ENCODE measurements around the gene FBXO45. TPM values are rescaled to one million over a fixed set of nuclear protein-coding genes. Genes with fewer than 3 reads are reported as not detected.
"Not testable (repeated sequence)": the region's sequence is repeated elsewhere in the genome, so short reads cannot be mapped to it uniquely, and the experiment has no call there.

FBXO45 gene
- total RNA-seq, 1 donor from 2014 or later, result 7.9 TPM

DNA sequence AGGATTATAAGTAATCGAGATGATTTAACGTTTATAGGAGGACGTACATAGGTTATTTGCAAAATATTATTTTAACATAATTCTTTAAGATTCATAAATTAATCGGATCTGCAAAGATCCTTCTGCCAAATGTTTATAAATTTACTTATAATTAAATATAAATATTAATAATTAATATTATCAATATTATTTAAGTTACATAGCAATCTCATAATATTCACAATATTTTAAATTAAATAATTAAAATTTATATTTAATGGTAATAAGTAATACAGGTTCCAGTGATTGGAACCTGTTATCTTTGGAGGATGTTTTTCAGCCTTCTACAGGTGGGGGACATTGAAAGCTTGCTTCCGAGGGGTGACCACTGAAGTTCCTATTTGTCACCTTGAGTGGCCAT lies 16.2 kb upstream of the FBXO45 start:
- DNase-seq (no peak), ATAC-seq (ENCODE audit: poor library complexity) (no peak)
- intact Hi-C loops (cut with DNase I), result no loop called here

DNA sequence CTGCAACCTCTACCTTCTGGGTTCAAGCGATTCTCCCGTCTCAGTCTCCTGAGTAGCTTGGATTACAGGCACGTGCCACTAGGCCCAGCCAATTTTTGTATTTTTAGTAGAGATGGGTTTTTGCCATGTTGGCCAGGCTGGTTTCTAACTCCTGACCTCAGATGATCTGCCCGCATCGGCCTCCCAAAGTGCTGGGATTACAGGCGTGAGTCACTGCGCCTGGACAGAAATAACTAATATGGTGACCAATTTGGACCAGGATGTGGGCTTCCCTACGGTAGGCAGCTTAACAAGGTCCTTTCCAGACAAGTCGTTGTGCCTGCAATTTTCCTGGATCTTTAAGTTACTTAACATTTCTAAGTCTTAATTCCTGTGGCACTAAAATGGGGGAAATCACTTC lies 14.9 kb upstream of the FBXO45 start:
- no peak for DNase-seq
- intact Hi-C loops (cut with DNase I), result no loop called here
- no peak for ATAC-seq (ENCODE audit: poor library complexity)

DNA sequence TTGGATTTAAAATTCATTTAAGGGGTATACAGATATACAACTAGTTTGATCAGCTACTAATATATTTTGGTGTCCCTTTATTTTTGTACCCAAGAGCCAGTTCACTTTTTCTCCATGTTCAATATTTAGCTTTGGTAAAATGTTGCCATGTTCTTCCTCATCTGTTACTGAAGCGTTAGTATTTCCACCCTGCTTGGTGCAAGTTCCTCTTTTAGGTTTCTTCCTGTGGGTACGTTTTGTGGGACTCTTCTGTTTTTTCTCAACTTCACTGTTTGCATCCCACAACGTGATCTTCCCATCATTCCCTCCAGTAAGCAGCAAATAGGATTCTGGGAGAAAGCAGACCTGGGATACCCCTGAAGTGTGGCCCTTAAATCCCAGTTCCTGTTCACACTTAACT lies 14.3 kb upstream of the FBXO45 start:
- intact Hi-C loops (cut with DNase I), result no loop called here
- no peak for ATAC-seq (ENCODE audit: poor library complexity)
- DNase-seq, result no peak

DNA sequence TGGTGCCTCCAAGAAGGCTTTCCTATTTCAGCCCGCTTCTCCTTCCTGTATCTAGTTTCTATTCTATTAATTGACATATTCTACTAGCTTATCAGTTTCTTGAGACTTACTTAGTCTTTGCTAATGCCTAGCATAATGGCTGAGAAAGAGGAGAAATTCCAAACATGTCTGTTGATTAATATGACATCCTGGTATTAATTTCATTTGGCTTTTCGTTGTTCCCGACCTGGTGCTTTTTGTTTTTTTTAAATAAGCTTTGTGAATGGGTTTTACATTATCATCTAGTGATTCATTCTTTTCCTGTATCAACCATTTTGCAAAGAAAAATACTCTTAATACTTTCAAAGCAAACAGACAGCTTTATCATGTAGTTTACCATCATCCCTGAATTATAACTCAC lies 13.2 kb upstream of the FBXO45 start:
- ATAC-seq (ENCODE audit: poor library complexity) (no peak), DNase-seq (no peak)
- intact Hi-C loops (cut with DNase I), result no loop called here

DNA sequence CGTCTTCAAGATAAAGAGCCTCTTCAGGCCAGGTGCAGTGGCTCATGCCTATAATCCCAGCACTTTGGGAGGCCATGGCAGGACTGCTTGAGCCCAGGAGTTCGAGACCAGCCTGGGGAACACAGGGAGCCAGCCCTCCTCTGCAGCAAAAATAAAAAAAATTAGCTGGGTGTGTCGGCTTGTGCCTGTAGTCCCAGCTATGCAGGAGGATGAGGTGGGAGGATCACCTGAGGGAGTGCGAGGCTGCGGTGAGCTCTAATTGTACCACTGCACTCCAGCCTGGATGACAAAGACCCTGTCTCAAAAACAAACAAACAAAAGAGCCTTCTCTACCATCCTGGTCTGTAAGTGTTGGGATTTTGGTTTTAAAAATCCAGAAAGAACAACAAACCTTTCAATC lies 11.2 kb upstream of the FBXO45 start:
- DNase-seq (no peak), ATAC-seq (ENCODE audit: poor library complexity) (no peak)
- intact Hi-C loops (cut with DNase I), result no loop called here

DNA sequence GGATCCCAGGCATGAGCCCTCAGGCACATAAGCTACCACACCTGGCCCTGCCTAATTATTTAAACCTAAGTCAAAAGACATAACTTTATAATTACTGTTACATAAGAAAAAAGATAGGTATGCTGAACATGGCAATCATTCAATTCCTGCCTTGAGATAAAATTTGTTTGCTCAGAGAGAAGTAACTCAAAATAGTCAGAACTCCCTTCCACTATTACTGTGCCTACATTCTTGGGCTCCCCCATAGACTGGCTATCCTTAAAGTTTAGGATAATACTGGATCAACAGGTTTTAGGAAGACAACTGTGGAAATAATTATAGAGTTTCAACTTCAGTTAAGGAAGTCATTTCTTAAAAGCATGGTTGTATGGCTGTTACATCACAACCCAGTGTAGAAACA lies 10.0 kb upstream of the FBXO45 start:
- no peak for DNase-seq
- ATAC-seq (ENCODE audit: poor library complexity), result no peak
- intact Hi-C loops (cut with DNase I), result no loop called here

DNA sequence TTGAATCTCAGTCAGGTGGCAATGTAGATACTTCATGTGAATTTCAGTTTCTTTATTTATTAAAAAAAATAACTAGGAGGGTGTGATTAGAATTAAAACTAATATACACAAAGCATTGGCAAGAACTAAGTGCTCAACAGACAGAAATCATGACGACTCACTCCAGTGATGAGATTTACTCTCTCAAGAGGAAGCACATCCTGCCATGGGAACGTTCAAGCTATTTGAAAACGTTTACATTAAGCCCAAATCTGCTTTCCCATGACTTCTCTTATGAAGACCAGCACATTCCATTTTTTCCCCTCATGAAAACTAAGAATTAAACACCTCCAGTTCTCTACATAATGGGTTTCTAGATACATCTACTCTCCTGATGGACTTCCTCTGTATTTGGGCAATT lies 8.6 kb upstream of the FBXO45 start:
- no peak for ATAC-seq (ENCODE audit: poor library complexity)
- DNase-seq, result no peak
- intact Hi-C loops (cut with DNase I), result no loop called here

DNA sequence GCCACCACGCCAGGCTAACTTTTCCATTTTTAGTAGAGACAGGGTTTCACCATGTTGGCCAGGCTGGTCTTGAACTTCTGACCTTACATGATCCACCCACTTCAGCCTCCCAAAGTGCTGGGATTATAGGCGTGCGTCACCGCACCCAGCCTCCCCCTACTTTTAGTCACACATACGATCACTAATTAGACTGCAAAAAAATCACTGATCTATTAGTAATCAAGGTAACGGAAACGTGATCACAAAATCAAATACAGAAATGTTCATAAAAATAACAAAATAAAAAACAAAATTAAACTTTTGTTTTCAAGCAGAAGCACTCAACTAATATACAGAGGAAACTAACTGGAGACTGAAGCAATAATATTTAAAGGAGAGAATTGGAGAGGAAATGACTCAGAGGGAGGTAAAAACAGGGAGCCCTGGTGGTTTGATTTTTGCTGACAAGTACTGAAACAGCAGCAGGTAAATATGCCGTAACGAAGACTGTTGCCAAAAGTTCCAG lies 4.7 kb upstream of the FBXO45 start:
- intact Hi-C loops (cut with DNase I), result no loop called here
- ATAC-seq (ENCODE audit: poor library complexity) (no peak), DNase-seq (no peak)

DNA sequence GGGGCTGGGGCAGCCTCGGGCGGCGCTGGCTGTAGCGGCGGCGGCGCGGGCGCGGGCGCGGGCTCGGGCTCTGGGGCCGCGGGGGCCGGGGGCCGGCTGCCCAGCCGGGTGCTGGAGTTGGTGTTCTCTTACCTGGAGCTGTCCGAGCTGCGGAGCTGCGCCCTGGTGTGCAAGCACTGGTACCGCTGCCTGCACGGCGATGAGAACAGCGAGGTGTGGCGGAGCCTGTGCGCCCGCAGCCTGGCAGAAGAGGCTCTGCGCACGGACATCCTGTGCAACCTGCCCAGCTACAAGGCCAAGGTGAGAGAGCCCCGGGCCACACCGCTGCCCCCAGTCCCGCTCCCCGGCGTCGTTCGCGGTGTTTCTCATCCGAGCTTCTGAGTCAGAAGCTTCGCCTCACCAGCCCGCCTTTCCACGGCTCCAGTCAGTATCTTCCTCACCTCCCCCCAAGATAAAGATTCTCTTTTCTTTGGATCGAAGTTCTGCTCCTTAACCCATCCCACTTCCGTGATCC lies 600 bp downstream of the FBXO45 start:
- intact Hi-C loops (cut with DNase I), result no loop called here
- DNase-seq (peak; percentile 56), ATAC-seq (ENCODE audit: poor library complexity) (no peak)

DNA sequence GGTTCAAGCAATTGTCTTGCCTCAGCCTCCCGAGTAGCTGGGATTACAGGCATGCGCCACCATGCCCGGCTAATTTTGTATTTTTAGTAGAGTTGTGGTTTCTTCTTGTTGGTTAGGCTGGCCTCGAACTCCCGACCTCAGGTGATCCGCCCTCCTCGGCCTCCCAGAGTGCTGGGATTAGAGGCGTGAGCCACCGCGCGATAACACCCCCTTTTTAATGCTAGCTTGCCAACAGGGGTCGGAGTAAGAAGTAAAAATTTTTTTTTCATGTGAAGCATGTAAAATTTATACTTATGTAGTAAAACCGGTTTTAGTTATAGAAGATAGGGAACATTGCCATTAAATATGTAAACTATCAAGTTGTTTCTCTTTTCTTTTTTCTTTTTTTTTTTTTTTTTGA lies 1.9 kb downstream of the FBXO45 start:
- intact Hi-C loops (cut with DNase I); DNase-seq; ATAC-seq (ENCODE audit: poor library complexity): not testable (repeated sequence)

DNA sequence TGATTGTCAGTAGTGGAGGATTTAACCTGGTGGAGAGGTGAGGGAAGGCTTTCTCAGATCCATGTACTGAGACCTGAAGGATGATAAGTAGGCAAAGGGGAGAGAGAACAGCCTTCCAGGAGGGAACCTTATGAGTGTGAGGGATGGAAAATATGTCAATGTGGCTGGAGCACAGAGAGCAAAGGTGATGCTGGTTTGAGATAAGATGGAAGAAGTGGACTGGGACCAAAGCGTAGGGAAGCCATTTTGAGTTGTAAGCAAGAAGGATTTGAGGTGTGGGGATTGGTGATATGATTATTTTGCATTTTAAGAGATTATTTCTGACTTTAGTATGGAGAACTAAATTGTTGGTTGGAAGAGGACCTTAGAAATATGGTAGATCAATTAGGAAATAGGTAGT lies 3.9 kb downstream of the FBXO45 start:
- DNase-seq (no peak), ATAC-seq (ENCODE audit: poor library complexity) (no peak)
- intact Hi-C loops (cut with DNase I), result no loop called here

DNA sequence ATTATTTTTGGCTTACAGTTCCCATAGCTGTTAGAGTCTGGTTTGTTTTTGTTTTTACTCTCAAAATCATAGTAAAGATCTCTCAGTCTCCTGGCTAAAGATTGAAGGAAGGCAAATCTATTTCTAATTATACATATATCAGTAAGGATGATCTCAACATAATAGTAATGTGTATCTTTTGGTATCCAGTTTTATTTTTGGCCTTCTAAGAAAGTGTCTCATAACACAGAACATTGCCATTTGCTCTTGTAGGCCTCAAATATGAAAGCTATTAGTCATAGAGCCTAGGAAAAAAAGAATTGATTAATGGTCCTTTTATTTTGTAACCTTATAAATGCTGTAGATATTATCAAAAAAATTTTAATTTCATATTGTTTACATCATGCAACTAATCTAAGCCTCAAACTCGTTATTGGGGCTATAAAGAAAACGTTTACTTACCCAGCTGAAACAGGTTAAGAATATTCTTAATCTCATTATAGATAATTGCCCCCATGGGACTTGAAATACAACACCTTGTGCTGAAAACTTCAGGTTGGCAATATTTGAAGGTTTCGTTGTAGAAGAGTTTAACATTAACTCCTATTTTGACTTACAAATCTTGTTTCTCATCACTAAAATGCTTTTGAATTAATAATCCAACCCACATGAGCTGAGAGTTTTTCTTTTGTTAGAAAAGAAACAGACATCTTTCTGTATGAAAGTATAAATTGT lies 16.7 kb downstream of the FBXO45 start:
- DNase-seq (no peak), ATAC-seq (ENCODE audit: poor library complexity) (no peak)
- intact Hi-C loops (cut with DNase I), result no loop called here

DNA sequence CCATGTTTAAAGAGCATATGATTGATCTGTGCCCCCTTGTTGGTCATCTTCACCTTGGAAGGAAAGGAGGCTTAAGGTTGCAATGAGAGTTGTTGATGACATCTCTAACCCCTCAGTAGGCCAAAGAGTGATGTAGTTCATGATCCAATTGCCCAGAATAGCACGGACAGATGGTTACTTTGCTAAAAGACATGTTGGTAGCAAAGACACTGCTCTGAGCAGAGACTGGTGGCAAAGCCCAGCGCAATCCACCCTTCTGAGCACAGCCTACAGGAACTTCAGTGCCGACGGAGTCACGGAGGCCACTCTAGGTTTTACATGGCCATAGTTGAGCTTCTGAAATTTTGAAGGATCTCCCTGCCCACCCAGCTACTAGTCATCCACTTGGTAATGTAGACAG lies 21.8 kb downstream of the FBXO45 start:
- ATAC-seq (ENCODE audit: poor library complexity) (no peak), DNase-seq (no peak)
- intact Hi-C loops (cut with DNase I), result no loop called here

DNA sequence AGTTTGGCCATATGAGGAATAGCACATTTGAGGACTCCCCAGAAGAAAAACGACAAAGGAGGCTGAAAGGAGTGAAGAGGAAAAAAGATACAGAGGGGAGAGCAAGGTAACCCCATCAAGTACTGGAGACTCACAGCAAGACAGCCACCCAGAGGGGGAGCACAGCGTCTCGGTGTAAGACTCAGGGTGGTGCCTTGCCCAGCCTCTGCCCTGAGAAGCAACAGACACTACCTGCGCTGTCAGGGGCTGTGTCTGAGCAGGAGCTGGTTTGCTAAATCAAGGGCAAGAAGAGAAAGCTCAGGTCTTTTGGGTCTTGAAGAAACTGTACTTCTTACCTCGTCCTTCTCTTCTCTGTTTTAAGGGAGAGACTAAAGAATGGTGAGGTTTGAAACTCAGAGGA lies 27.9 kb downstream of the FBXO45 start:
- DNase-seq (no peak), ATAC-seq (ENCODE audit: poor library complexity) (no peak)
- intact Hi-C loops (cut with DNase I), result no loop called here

DNA sequence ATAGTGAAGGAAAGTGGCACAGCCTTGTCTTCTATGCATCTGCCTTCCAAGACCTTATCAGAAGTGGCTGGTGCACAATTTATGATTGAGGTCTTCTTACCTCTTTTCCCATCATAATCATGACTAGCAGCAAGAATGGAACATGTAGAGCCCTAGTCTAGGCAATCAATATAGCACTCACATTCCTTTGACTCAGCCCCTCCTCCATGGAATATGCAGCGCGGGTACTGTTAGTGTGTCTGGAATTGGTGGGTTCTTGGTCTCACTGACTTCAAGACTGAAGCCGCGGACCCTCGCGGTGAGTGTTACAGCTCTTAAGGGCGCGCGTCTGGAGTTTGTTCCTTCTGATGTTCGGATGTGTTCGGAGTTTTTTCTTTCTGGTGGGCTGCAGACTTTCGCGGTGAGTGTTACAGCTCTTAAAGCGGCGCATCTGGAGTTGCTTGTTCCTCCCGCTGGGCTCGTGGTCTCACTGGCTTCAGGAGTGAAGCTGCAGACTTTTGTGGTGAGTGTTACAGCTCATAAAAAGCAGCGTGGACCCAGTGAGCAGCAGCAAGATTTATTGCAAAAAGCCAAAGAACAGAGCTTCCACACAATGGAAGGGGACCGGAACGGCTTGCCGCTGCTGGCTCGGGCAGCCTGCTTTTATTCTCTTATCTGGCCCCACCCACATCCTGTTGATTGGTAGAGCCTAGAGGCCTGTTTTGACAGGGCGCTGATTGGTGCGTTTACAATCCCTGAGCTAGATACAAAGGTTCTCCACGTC lies 29.7 kb downstream of the FBXO45 start:
- intact Hi-C loops (cut with DNase I); ATAC-seq (ENCODE audit: poor library complexity); DNase-seq: not testable (repeated sequence)

DNA sequence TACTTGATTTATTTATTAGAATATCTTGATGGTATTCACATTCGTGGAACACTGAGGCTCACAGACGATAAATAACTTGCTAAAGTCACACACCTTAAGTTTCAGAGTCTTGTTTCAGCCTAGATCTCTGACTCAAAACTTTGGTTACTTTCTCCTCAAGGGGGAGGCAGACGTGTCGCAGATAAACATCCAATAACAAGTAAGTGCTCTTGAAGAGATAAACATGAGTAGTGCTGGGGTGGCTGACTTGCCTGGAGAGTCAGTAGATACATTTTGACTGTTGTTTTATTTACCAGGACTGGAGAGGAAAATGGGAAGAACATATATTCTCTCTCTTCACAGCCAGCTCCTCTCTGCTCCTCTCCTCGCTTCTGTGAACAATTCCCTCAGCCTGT lies 31.3 kb downstream of the FBXO45 start:
- intact Hi-C loops (cut with DNase I), result no loop called here
- DNase-seq (no peak), ATAC-seq (ENCODE audit: poor library complexity) (no peak)

DNA sequence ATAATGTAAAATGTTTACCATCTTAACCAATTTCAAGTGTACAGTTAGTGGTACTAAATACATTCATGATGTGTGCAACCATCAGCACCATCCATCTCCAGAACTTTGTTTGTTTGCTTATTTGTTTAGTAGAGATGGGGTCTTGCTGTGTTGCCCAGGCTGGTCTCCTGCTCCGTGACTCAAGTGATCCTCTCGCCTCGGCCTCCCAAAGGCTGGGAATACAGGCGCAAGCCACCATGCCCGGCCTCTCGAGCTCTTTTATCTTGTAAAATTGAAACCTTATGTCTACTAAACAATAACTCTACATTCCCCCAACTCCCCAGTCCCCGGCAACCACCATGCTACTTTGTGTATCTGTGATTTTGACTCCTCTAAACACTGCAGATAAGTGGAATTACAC lies 31.9 kb downstream of the FBXO45 start:
- intact Hi-C loops (cut with DNase I), result no loop called here
- no peak for ATAC-seq (ENCODE audit: poor library complexity)
- DNase-seq, result no peak

DNA sequence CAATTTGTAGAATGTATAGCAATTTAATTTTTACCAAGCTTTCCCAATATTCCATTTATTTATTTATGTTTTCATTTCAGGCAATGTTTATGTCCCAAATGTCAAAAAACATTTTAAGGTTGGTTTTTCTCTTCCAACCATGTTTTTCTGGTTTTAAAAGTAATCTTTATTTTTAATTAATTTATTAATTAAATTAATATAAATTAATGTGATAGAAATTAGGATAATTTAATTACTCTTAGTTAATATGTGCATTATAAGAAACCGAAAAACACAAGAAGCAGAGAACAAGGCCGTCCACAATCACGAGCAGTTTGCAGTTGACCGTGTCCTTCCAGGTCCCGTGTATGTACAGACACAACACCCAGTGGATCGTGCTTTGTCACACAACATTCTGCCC lies 34.2 kb downstream of the FBXO45 start:
- intact Hi-C loops (cut with DNase I), result no loop called here
- DNase-seq (no peak), ATAC-seq (ENCODE audit: poor library complexity) (no peak)

DNA sequence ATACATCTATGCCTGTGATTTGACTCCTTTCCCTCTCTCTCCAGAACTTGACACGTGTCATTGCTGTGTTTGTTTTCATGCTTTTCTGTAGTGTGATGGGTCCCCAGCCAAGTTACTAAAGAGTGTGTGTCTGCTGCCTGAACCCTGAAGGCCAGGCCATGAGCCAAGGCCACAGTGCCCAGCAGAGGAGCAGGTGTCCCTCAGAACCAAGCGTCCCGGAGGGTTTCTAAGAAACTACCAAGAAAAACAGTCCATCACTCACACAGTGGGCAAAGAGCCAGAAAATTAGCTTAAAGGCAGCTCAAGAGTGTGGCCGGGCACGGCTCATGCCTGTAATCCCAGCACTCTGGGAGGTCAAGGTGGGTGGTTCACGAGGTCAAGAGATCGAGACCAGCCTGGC lies 35.2 kb downstream of the FBXO45 start:
- intact Hi-C loops (cut with DNase I), result no loop called here
- no peak for ATAC-seq (ENCODE audit: poor library complexity)
- no peak for DNase-seq

DNA sequence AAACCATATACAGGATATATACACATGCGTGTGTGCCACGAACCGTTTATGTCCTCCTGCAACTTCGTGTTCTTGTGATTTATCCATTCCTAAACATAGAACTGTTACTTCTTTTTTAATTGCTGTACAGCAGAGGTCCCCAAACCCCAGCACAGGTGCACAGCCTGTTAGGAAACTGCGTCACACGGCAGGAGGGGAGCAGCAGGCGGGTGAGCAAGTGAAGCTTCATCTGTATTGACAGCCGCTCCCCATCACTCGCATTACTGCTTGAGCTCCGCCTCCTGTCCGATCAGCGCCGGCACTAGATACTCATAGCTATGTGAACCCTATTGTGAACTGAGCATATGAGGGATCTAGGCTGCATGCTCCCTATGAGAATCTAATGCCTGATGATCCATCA lies 36.1 kb downstream of the FBXO45 start:
- ATAC-seq (ENCODE audit: poor library complexity), result no peak
- intact Hi-C loops (cut with DNase I), result no loop called here
- DNase-seq, result no peak

All from Right ventricle myocardium superior (tissue), 1 donor.